IMR-90 (cell line): ENCODE results near the gene DNAH8. TPM values are rescaled to one million over a fixed set of nuclear protein-coding genes. Genes with fewer than 3 reads are reported as not detected.

ENCODE experiments used
- ATAC-seq: fragments of 200-7000 bp; cut with Tn5 transposase; 2 replicates; pipeline ENCODE4 v1.9.1; 2020; ENCODE audit warnings: low read depth, mild to moderate bottlenecking, moderate library complexity
- BruUV-seq: library from RNA; stranded (reverse); fragments of 400-500 nt; replicated peaks from 2 replicates; lab custom pipeline; 2021; lab: Mats Ljungman, UMichigan
- CTCF ChIA-PET: fragments of 300-600 bp; formaldehyde crosslinking; extraction: SDS; loops from one replicate; lab custom pipeline; 2021; ENCODE audit warnings: antibody characterized with exemption; lab: Yijun Ruan, JAX
- POLR2A ChIA-PET: fragments of 300-600 bp; sonication (Branson Sonifier 250); formaldehyde crosslinking; loops from one replicate; lab custom pipeline; 2022; ENCODE audit warnings: antibody characterized with exemption; ENCODE audit not compliant: unreplicated experiment; lab: Charles Lee
- DNase-seq: peaks from one replicate; pipeline ENCODE4 v3.0.0; 2013
- H2AFZ ChIP-seq: replicated peaks from 2 replicates; pipeline ENCODE3; 2013; ENCODE audit warnings: low read length, mild to moderate bottlenecking; ENCODE audit not compliant: poor library complexity
- H2AK5ac ChIP-seq: 2 replicates; pipeline ENCODE4 v1.6.1; 2013; ENCODE audit warnings: low read depth, low read length, inconsistent platforms
- H2AK9ac ChIP-seq: replicated peaks from 2 replicates; pipeline ENCODE3; 2013; ENCODE audit warnings: mild to moderate bottlenecking, low read depth, low read length, moderate library complexity; ENCODE audit not compliant: poor library complexity
- H2BK120ac ChIP-seq: 2 replicates; pipeline ENCODE4 v1.6.1; 2013; ENCODE audit warnings: low read depth, low read length, inconsistent platforms
- H2BK15ac ChIP-seq: 3 replicates; pipeline ENCODE4 v1.6.1; 2013; ENCODE audit warnings: low read depth, low read length, inconsistent platforms
- H2BK20ac ChIP-seq: 2 replicates; pipeline ENCODE4 v1.6.1; 2013; ENCODE audit warnings: low read depth, mild to moderate bottlenecking, inconsistent platforms, low read length, moderate library complexity
- H2BK5ac ChIP-seq: 2 replicates; pipeline ENCODE4 v1.6.1; 2013; ENCODE audit warnings: mild to moderate bottlenecking, low read depth, low read length, inconsistent platforms; ENCODE audit not compliant: poor library complexity, severe bottlenecking
- H3K14ac ChIP-seq: replicated peaks from 2 replicates; pipeline ENCODE4 v1.6.1; 2013; ENCODE audit warnings: low read depth, low read length, inconsistent platforms
- H3K18ac ChIP-seq: 2 replicates; pipeline ENCODE4 v1.6.1; 2013; ENCODE audit warnings: low read depth, low read length, control low read depth
- H3K23ac ChIP-seq: 2 replicates; pipeline ENCODE4 v1.6.1; 2013; ENCODE audit warnings: low read depth, low read length, inconsistent platforms
- H3K27ac ChIP-seq: 2 replicates; pipeline ENCODE4 v1.5.1; 2013; ENCODE audit warnings: mild to moderate bottlenecking, control low read depth, low read length; ENCODE audit not compliant: insufficient read depth
- H3K27me3 ChIP-seq: 2 replicates; pipeline ENCODE4 v1.6.1; 2013; ENCODE audit warnings: low read length; ENCODE audit not compliant: control insufficient read depth, insufficient read depth
- H3K36me3 ChIP-seq: 2 replicates; pipeline ENCODE4 v1.6.1; 2013; ENCODE audit warnings: low read length, mixed read lengths; ENCODE audit not compliant: control insufficient read depth, insufficient read depth
- H3K4ac ChIP-seq: 2 replicates; pipeline ENCODE4 v1.6.1; 2013; ENCODE audit warnings: low read depth, low read length, inconsistent platforms
- H3K4me1 ChIP-seq: 2 replicates; pipeline ENCODE4 v1.6.1; 2013; ENCODE audit warnings: low read length, mixed read lengths; ENCODE audit not compliant: control insufficient read depth, insufficient read depth
- H3K4me2 ChIP-seq: 2 replicates; pipeline ENCODE4 v1.6.1; 2013; ENCODE audit warnings: low read depth, mild to moderate bottlenecking, control low read depth, low read length, moderate library complexity
- H3K4me3 ChIP-seq: 2 replicates; pipeline ENCODE4 v1.5.1; 2013; ENCODE audit warnings: low read depth, mild to moderate bottlenecking, control low read depth, low read length, moderate library complexity; ENCODE audit not compliant: insufficient read depth
- H3K56ac ChIP-seq: 2 replicates; pipeline ENCODE4 v1.6.1; 2013; ENCODE audit warnings: low read length, inconsistent platforms; ENCODE audit not compliant: insufficient read depth; ENCODE audit errors: extremely low read depth
- H3K79me1 ChIP-seq, 2 experiments: 2 replicates each; pipeline ENCODE4 v1.6.1; 2013; ENCODE audit warnings: low read length in 2 of 2, inconsistent platforms in 1 of 2, low read depth in 1 of 2
- H3K9ac ChIP-seq: 2 replicates; pipeline ENCODE4 v1.6.1; 2013; ENCODE audit warnings: low read depth, low read length, control low read depth
- H3K9me1 ChIP-seq: 2 replicates; pipeline ENCODE4 v1.6.1; 2013; ENCODE audit warnings: low read length, inconsistent platforms; ENCODE audit not compliant: insufficient read depth
- H3K9me3 ChIP-seq: 2 replicates; pipeline ENCODE4 v1.6.1; 2013; ENCODE audit warnings: low read length; ENCODE audit not compliant: control insufficient read depth, insufficient read depth
- H4K20me1 ChIP-seq: 2 replicates; pipeline ENCODE4 v1.6.1; 2013; ENCODE audit warnings: low read length, inconsistent platforms; ENCODE audit not compliant: insufficient read depth
- H4K5ac ChIP-seq: 2 replicates; pipeline ENCODE4 v1.6.1; 2013; ENCODE audit warnings: mild to moderate bottlenecking, low read depth, low read length, control low read depth
- H4K8ac ChIP-seq, 2 experiments: 2 replicates each; pipeline ENCODE4 v1.6.1; 2013; ENCODE audit warnings: low read depth in 2 of 2, low read length in 2 of 2, control low read depth in 1 of 2, inconsistent platforms in 1 of 2
- H4K91ac ChIP-seq: 2 replicates; pipeline ENCODE4 v1.6.1; 2013; ENCODE audit warnings: low read depth, low read length, inconsistent platforms; ENCODE audit not compliant: insufficient read depth
- BHLHE40 ChIP-seq: fragments of 150-350 bp; IDR thresholded peaks from 2 replicates; pipeline ENCODE4 v1.6.1; 2016; ENCODE audit warnings: mild to moderate bottlenecking, low read depth, low read length
- CHD1 ChIP-seq: IDR thresholded peaks from 2 replicates; pipeline ENCODE4 v1.6.1; 2012; ENCODE audit warnings: low read depth, low read length, improper control_type of control experiment
- MAFK ChIP-seq: IDR thresholded peaks from 2 replicates; pipeline ENCODE4 v1.6.1; 2012; ENCODE audit warnings: low read depth, low read length, improper control_type of control experiment
- MAZ ChIP-seq: IDR thresholded peaks from 2 replicates; pipeline ENCODE4 v1.6.1; 2012; ENCODE audit warnings: low read depth, mild to moderate bottlenecking, low read length, improper control_type of control experiment, moderate library complexity, borderline replicate concordance
- NFE2L2 ChIP-seq: fragments of 150-350 bp; IDR thresholded peaks from 2 replicates; pipeline ENCODE4 v1.6.1; 2016; ENCODE audit warnings: low read depth, mild to moderate bottlenecking, low read length
- POLR2A ChIP-seq: IDR thresholded peaks from 2 replicates; pipeline ENCODE4 v1.6.1; 2012; ENCODE audit warnings: mild to moderate bottlenecking, low read depth, low read length
- RAD21 ChIP-seq: IDR thresholded peaks from 2 replicates; pipeline ENCODE4 v1.6.1; 2012; ENCODE audit warnings: low read length, improper control_type of control experiment
- RFX5 ChIP-seq: IDR thresholded peaks from 2 replicates; pipeline ENCODE4 v1.8.0; 2012; ENCODE audit warnings: low read depth, mild to moderate bottlenecking, low read length, moderate library complexity
- SMC3 ChIP-seq: fragments of 150-350 bp; IDR thresholded peaks from 2 replicates; pipeline ENCODE4 v1.6.1; 2016; ENCODE audit warnings: low read depth, mild to moderate bottlenecking, antibody characterized with exemption, low read length, moderate library complexity
- WGBS, 2 experiments: methylation state at CpG; one replicate each; pipeline versions ENCODE4 v1.1.5 to v1.1.7; 2013; ENCODE audit warnings: missing lambda C conversion rate in 2 of 2; ENCODE audit not compliant: insufficient read length in 1 of 2; ENCODE audit errors: extremely low coverage in 2 of 2; 5-methylcytosine and 5-hydroxymethylcytosine counted together
- dilution Hi-C: fragments of 300-500 bp; cut with HindIII; formaldehyde crosslinking; loops from one replicate; pipeline ENCODE4 v1.14.3; 2018; ENCODE audit warnings: low sequenced_read_pairs; ENCODE audit not compliant: unreplicated experiment
- in situ Hi-C: fragments of 300-500 bp; cut with MboI; formaldehyde crosslinking; loops from 3 replicates; pipeline ENCODE4 v1.14.3; 2019; ENCODE audit warnings: low sequenced_read_pairs, inconsistent platforms, mixed read lengths
- intact Hi-C: fragments of 100-400 bp; cut with micrococcal nuclease; formaldehyde crosslinking; loops from 2 replicates; pipeline ENCODE4 v1.10.0; 2022
- polyA plus RNA-seq, 3 experiments: library from polyadenylated mRNA; depleted of rRNA; stranded (reverse); fragments of >200 nt; gene quantifications; 2 replicates each; pipeline ENCODE4 v1.2.3, GENCODE V29; 2012; ENCODE audit warnings: low replicate concordance in 1 of 3
- total RNA-seq: library from RNA; depleted of rRNA; stranded (reverse); fragments of >200 nt; gene quantifications from 2 replicates; pipeline ENCODE4 v1.2.3, GENCODE V29; 2012
- TF ChIP-seq, protein P1 (sequence below): conservative IDR thresholded peaks from 2 replicates; pipeline ENCODE4 v1.5.1; 2012; ENCODE audit warnings: mild to moderate bottlenecking, low read depth, low read length, improper control_type of control experiment
- TF ChIP-seq, protein P2 (sequence below): fragments of 150-350 bp; IDR thresholded peaks from 2 replicates; pipeline ENCODE4 v1.6.1; 2017; ENCODE audit warnings: mild to moderate bottlenecking, antibody characterized with exemption, low read length, low read depth
- TF ChIP-seq, protein P3 (sequence below): fragments of 150-350 bp; IDR thresholded peaks from 2 replicates; pipeline ENCODE4 v1.6.1; 2016; ENCODE audit warnings: low read depth, mild to moderate bottlenecking, low read length, moderate library complexity, borderline replicate concordance

DNAH8 gene
- total and polyA plus RNA-seq, 2 of the 4 experiments (the other 2 are of a cell fraction) = not detected

DNA sequence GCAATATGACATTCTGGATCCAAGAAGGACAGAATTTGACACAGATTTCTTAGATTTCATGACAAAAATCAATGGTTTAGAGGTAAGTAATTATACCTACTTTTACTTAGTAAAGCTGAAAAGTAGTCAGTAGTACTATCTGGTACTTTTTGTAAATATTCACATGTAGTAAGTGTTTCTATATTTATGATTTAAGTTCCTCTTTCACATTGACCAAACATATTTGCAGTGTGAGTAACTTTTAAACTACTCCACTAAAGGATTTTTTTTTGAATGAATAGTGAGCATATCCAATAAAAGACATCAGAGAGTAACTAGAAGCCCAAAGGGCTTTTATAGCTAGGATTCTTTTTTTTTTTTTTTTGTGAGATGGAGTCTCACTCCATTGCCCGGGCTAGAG is 60.8 kb downstream of the DNAH8 start:
- POLR2A ChIA-PET = no interaction called here
- no peak overlapping the region for H3K4ac ChIP-seq
- no TSS peak for BruUV-seq
- H3K23ac ChIP-seq = no peak overlapping the region
- WGBS, 2 experiments = no CpG with 5 or more reads among the region's 1 CpG
- intact Hi-C loops (no loop called here), in situ Hi-C loops (no loop called here), dilution Hi-C loops (no loop called here)
- H3K9me1 ChIP-seq = no peaks in the 10 kb centered on the region
- H3K4me3 ChIP-seq = no peak overlapping the region
- no peak overlapping the region for H3K27ac ChIP-seq
- no peak overlapping the region for H3K56ac ChIP-seq
- H3K14ac ChIP-seq = no peak overlapping the region
- no peak overlapping the region for H2AK5ac ChIP-seq
- no peak overlapping the region for H3K4me2 ChIP-seq
- H2BK15ac ChIP-seq = no peak overlapping the region
- no peak overlapping the region for H3K9ac ChIP-seq
- H2BK120ac ChIP-seq = no peak overlapping the region
- no peaks in the 10 kb centered on the region for H3K79me1 ChIP-seq
- H4K20me1 ChIP-seq = no peaks in the 10 kb centered on the region
- CTCF ChIA-PET = interaction anchor here (0.7 kb wide), 1 partner anchor 10 kb away, joined by 3 read pairs; no protein-coding TSS in a partner anchor
- H3K9me3 ChIP-seq = no peaks in the 10 kb centered on the region
- H3K18ac ChIP-seq = no peak overlapping the region
- no peak for ATAC-seq
- H4K91ac ChIP-seq = no peak overlapping the region
- no peaks in the 10 kb centered on the region for H3K4me1 ChIP-seq
- H2BK5ac ChIP-seq = no peak overlapping the region
- H4K5ac ChIP-seq = no peak overlapping the region
- no peak overlapping the region for H2BK20ac ChIP-seq
- no peak overlapping the region for H2AK9ac ChIP-seq
- TF ChIP-seq BHLHE40 (no peak), MAZ (no peak), RFX5 (no peak), POLR2A (no peak), MAFK (no peak), RAD21 (no peak), SMC3 (no peak), CHD1 (no peak), NFE2L2 (no peak)
- TF ChIP-seq, protein P1, sequence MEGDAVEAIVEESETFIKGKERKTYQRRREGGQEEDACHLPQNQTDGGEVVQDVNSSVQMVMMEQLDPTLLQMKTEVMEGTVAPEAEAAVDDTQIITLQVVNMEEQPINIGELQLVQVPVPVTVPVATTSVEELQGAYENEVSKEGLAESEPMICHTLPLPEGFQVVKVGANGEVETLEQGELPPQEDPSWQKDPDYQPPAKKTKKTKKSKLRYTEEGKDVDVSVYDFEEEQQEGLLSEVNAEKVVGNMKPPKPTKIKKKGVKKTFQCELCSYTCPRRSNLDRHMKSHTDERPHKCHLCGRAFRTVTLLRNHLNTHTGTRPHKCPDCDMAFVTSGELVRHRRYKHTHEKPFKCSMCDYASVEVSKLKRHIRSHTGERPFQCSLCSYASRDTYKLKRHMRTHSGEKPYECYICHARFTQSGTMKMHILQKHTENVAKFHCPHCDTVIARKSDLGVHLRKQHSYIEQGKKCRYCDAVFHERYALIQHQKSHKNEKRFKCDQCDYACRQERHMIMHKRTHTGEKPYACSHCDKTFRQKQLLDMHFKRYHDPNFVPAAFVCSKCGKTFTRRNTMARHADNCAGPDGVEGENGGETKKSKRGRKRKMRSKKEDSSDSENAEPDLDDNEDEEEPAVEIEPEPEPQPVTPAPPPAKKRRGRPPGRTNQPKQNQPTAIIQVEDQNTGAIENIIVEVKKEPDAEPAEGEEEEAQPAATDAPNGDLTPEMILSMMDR = no peak
- TF ChIP-seq, protein P2, sequence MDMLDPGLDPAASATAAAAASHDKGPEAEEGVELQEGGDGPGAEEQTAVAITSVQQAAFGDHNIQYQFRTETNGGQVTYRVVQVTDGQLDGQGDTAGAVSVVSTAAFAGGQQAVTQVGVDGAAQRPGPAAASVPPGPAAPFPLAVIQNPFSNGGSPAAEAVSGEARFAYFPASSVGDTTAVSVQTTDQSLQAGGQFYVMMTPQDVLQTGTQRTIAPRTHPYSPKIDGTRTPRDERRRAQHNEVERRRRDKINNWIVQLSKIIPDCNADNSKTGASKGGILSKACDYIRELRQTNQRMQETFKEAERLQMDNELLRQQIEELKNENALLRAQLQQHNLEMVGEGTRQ = no peak
- TF ChIP-seq, protein P3, sequence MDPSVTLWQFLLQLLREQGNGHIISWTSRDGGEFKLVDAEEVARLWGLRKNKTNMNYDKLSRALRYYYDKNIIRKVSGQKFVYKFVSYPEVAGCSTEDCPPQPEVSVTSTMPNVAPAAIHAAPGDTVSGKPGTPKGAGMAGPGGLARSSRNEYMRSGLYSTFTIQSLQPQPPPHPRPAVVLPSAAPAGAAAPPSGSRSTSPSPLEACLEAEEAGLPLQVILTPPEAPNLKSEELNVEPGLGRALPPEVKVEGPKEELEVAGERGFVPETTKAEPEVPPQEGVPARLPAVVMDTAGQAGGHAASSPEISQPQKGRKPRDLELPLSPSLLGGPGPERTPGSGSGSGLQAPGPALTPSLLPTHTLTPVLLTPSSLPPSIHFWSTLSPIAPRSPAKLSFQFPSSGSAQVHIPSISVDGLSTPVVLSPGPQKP = no peak
- H4K8ac ChIP-seq = no peak overlapping the region
- H3K36me3 ChIP-seq = no peaks in the 10 kb centered on the region
- no peak overlapping the region for H2AFZ ChIP-seq
- peak; percentile 22 for DNase-seq
- H3K27me3 ChIP-seq = peaks cover 3% of the 10 kb centered on the region; the same call in 1 of the 2 replicates
